Suprapubic skin (tissue), 3 donors: ENCODE results near the gene SOCS4.

Source experiments
- CTCF ChIP-seq, 2 donors: fragments of 200-600 bp in 1 of 2; fragments of 450-650 bp in 1 of 2; sonication (generic) in 1 of 2; IDR thresholded peaks; one replicate each; pipeline ENCODE4 v1.5.1; 2016 to 2019; ENCODE audit warnings: antibody characterized with exemption in 2 of 2, mild to moderate bottlenecking in 1 of 2, moderate library complexity in 1 of 2
- POLR2AphosphoS5 ChIP-seq, 3 donors: sonication (generic); formaldehyde crosslinking; IDR thresholded peaks; one replicate each; pipeline ENCODE4 v1.6.1; 2017; ENCODE audit warnings: antibody characterized with exemption in 3 of 3

DNA sequence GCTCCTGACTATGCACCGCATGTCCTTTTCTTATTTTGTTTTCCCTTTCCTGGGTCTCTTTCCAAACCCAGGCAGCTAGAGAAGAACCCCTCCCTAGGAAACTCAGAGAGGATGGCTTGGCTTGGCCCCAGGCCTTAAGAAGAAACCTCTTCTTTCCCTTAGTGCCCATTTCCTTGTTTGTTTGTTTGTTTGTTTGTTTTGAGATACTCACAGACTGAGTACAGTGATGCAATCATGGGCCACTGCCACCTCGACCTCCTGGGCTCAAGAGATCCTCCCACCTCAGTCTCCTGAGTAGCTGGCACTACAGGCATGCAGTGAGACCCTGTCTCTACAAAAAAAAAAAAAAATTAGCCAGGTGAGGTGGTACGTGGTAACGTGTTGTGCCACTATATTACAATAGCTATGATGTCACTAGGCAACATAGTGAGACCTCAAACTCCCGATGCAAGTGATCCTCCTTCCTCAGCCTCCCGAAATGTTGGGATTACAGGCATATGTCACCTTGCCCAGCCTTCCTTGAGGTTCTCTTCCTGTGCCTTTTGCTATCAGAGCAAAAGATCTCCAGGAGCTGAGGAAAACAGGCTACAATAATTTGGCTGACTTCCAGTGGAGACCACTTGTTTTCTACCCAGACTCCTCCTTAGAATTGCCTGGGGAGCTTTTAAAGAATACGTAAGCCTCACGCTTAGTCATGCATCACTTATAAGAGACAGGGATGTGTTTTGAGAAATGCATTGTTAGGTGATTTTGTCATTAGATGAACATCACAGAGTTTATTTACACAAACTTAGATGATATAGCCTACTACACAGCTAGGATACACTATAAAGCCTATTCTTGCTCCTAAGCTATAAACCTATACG is 67.5 kb downstream of the SOCS4 start:
- TF ChIP-seq POLR2AphosphoS5 (IDR thresholded peaks at IDR 0.05) (no peak), CTCF (IDR thresholded peaks at IDR 0.05) (no peak)
